Spleen (tissue), 7 donors: ENCODE measurements around the gene LRRC37A.
"Not testable (repeated sequence)": the region's sequence is repeated elsewhere in the genome, so short reads cannot be mapped to it uniquely, and the experiment has no call there.

Experiments
- CTCF ChIP-seq, 11 experiments: fragments of 200-600 bp in 7 of 11; fragments of 450-650 bp in 4 of 11; sonication (generic) in 4 of 11; IDR thresholded peaks in 8 of 11; conservative IDR thresholded peaks in 3 of 11; 1 replicate in 7 of 11; 2 replicates in 4 of 11; pipeline versions ENCODE4 v1.4.0 to v1.8.0; 2016 to 2021; ENCODE audit warnings: antibody characterized with exemption in 11 of 11, inconsistent platforms in 4 of 11, mild to moderate bottlenecking in 1 of 11
- POLR2A ChIP-seq, 3 donors: fragments of 450-650 bp; IDR thresholded peaks; one replicate each; pipeline ENCODE4 v1.5.1; 2017; ENCODE audit warnings: antibody characterized with exemption in 3 of 3, mild to moderate bottlenecking in 1 of 3
- donor health status: DM: no; HTN: no; CAD: no; lungs with moderate emphysema.
- donor health status: DM: no; HTN: no; CAD: no.
- donor health status: DM: no; HTN: no; CAD: no.

GRCh38 chr17:46249153-46249552 is 45.8 kb upstream of the LRRC37A start:
- TF ChIP-seq CTCF (IDR thresholded peaks at IDR 0.05 in 8 of 11, conservative IDR thresholded peaks at IDR 0.05 in 3 of 11); POLR2A (IDR thresholded peaks at IDR 0.05): not testable (repeated sequence)
